Smooth muscle cell (in vitro differentiated cells): ENCODE data around the gene C1orf226. TPM values are rescaled to one million over a fixed set of nuclear protein-coding genes. Genes with fewer than 3 reads are reported as not detected.

Source experiments
- DNase-seq: peaks from one replicate; lab custom pipeline; 2025; ENCODE audit not compliant: unreplicated experiment; lab: John Stamatoyannopoulos, UW
- H2AFZ ChIP-seq: fragments of 200-600 bp; sonication (generic); 2 replicates; pipeline ENCODE4 v1.6.0; 2016; ENCODE audit warnings: antibody characterized with exemption, low read depth, mild to moderate bottlenecking
- H3F3A ChIP-seq: fragments of 200-600 bp; sonication (generic); 2 replicates; pipeline ENCODE4 v1.6.0; 2017; ENCODE audit warnings: antibody characterized with exemption, low read depth
- H3K27ac ChIP-seq: fragments of 200-600 bp; sonication (generic); 2 replicates; pipeline ENCODE4 v1.5.1; 2016; ENCODE audit warnings: low read depth, mild to moderate bottlenecking
- H3K27me3 ChIP-seq: fragments of 200-600 bp; sonication (generic); 2 replicates; pipeline ENCODE4 v1.6.1; 2016; ENCODE audit warnings: low read depth, mild to moderate bottlenecking
- H3K36me3 ChIP-seq: fragments of 200-600 bp; sonication (generic); 2 replicates; pipeline ENCODE4 v1.5.1; 2016; ENCODE audit warnings: low read depth
- H3K4me1 ChIP-seq: fragments of 200-600 bp; sonication (generic); 2 replicates; pipeline ENCODE4 v1.5.1; 2016; ENCODE audit warnings: low read depth
- H3K4me2 ChIP-seq: fragments of 200-600 bp; sonication (generic); 2 replicates; pipeline ENCODE4 v1.6.0; 2016; ENCODE audit warnings: mild to moderate bottlenecking
- H3K4me3 ChIP-seq: fragments of 200-600 bp; sonication (generic); 2 replicates; pipeline ENCODE4 v1.5.1; 2016; ENCODE audit warnings: mild to moderate bottlenecking
- H3K79me2 ChIP-seq: fragments of 200-600 bp; sonication (generic); 2 replicates; pipeline ENCODE4 v1.6.0; 2016; ENCODE audit warnings: low read depth, mild to moderate bottlenecking
- H3K9ac ChIP-seq: fragments of 200-600 bp; sonication (generic); 2 replicates; pipeline ENCODE4 v1.6.0; 2016; ENCODE audit warnings: low read depth
- H3K9me3 ChIP-seq: fragments of 200-600 bp; sonication (generic); replicated peaks from 2 replicates; pipeline ENCODE4 v1.5.1; 2016; ENCODE audit warnings: low read depth
- H4K20me1 ChIP-seq: fragments of 200-600 bp; sonication (generic); 2 replicates; pipeline ENCODE4 v1.6.0; 2016; ENCODE audit warnings: low read depth
- WGBS: methylation state at CpG from one replicate; pipeline ENCODE4 v1.1.7; 2016; ENCODE audit warnings: low lambda C conversion rate; 5-methylcytosine and 5-hydroxymethylcytosine counted together
- polyA plus RNA-seq: library from polyadenylated mRNA; unstranded; fragments of >200 nt; fragmentation: Nextera tagmentation; extraction: Ambion mirVana; gene quantifications from 2 replicates; pipeline ENCODE4 v1.2.1, GENCODE V29; 2016
- total RNA-seq: library from RNA; depleted of rRNA; stranded (reverse); fragments of >200 nt; gene quantifications from 2 replicates; pipeline ENCODE4 v1.2.3, GENCODE V29; 2014
- TF ChIP-seq, protein P1 (sequence below): fragments of 200-600 bp; sonication (generic); IDR thresholded peaks from 2 replicates; pipeline ENCODE4 v1.5.1; 2017; ENCODE audit warnings: borderline replicate concordance, mild to moderate bottlenecking, antibody characterized with exemption; ENCODE audit not compliant: insufficient read depth, poor library complexity, severe bottlenecking

The C1orf226 gene
- total and polyA plus RNA-seq, 2 experiments from 2014 or later, result 0.39 to 1.2 TPM

- H3K27me3 ChIP-seq, result peaks cover 5% of the 10 kb centered on the region
- H3K9ac ChIP-seq, result no peak overlapping the region
- 88% methylated on average over 15 of the region's 15 CpGs for WGBS
- H4K20me1 ChIP-seq, result no peaks in the 10 kb centered on the region
- no peak overlapping the region for H3K27ac ChIP-seq
- TF ChIP-seq, protein P1, sequence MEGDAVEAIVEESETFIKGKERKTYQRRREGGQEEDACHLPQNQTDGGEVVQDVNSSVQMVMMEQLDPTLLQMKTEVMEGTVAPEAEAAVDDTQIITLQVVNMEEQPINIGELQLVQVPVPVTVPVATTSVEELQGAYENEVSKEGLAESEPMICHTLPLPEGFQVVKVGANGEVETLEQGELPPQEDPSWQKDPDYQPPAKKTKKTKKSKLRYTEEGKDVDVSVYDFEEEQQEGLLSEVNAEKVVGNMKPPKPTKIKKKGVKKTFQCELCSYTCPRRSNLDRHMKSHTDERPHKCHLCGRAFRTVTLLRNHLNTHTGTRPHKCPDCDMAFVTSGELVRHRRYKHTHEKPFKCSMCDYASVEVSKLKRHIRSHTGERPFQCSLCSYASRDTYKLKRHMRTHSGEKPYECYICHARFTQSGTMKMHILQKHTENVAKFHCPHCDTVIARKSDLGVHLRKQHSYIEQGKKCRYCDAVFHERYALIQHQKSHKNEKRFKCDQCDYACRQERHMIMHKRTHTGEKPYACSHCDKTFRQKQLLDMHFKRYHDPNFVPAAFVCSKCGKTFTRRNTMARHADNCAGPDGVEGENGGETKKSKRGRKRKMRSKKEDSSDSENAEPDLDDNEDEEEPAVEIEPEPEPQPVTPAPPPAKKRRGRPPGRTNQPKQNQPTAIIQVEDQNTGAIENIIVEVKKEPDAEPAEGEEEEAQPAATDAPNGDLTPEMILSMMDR, result no peak
- no peak overlapping the region for H2AFZ ChIP-seq
- H3F3A ChIP-seq, result no peaks in the 10 kb centered on the region
- H3K36me3 ChIP-seq, result no peaks in the 10 kb centered on the region
- no peak overlapping the region for H3K4me2 ChIP-seq
- peaks cover 41% of the 10 kb centered on the region for H3K4me1 ChIP-seq
- no peak overlapping the region for H3K4me3 ChIP-seq
- no peak for DNase-seq
- no peaks in the 10 kb centered on the region for H3K9me3 ChIP-seq
- H3K79me2 ChIP-seq, result no peaks in the 10 kb centered on the region
These were observed 9.1 kb downstream of the C1orf226 start for GRCh38 chr1:162390396-162391185.

DNA sequence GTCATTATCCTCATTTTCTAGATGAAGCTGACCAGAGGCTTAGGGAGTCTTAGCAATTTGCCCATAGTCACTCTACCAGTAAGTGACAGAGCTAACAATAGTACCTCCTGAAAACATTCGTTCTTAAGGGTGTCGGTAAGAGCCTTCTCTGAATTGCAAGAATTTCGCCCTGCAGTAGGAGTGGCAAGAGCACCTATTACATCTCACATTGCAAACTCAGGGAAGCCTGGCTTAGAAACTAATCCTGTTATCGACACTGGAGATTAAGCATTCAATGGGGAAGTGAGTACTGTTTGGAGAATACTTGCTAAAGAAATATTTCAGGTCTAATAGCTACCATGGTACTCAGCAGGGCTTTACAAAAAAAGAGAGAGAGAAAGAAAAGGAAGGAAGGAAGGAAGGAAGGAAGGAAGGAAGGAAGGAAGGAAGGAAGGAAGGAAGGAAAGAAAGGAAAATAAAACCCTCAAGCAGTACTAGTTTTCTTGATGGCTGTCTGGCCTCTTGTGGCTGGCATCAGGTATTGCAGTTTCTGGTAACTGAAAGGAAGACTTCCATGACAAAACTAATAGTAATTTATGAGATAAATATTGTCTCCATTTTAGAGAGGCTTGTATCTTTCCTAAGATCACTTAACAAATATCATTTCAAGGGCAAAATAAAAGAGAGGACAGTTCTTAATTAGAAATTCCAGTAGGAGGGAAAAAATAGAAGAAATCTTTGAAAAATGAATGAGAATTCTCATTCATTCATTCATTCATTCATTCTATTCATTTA lies 10.4 kb downstream of the C1orf226 start:
- H3K79me2 ChIP-seq, result no peaks in the 10 kb centered on the region
- no peak overlapping the region for H2AFZ ChIP-seq
- H3K4me1 ChIP-seq, result peaks cover 41% of the 10 kb centered on the region
- no peaks in the 10 kb centered on the region for H4K20me1 ChIP-seq
- H3K4me2 ChIP-seq, result peak overlapping the region; percentile 53
- no peaks in the 10 kb centered on the region for H3F3A ChIP-seq
- WGBS, result 9% methylated on average over 4 of the region's 4 CpGs
- no peak overlapping the region for H3K4me3 ChIP-seq
- TF ChIP-seq, protein P1, result peak; percentile 74
- H3K9ac ChIP-seq, result no peak overlapping the region
- H3K27me3 ChIP-seq, result peaks cover 19% of the 10 kb centered on the region
- DNase-seq, result no peak
- H3K9me3 ChIP-seq, result no peaks in the 10 kb centered on the region
- H3K27ac ChIP-seq, result no peak overlapping the region
- no peaks in the 10 kb centered on the region for H3K36me3 ChIP-seq

DNA sequence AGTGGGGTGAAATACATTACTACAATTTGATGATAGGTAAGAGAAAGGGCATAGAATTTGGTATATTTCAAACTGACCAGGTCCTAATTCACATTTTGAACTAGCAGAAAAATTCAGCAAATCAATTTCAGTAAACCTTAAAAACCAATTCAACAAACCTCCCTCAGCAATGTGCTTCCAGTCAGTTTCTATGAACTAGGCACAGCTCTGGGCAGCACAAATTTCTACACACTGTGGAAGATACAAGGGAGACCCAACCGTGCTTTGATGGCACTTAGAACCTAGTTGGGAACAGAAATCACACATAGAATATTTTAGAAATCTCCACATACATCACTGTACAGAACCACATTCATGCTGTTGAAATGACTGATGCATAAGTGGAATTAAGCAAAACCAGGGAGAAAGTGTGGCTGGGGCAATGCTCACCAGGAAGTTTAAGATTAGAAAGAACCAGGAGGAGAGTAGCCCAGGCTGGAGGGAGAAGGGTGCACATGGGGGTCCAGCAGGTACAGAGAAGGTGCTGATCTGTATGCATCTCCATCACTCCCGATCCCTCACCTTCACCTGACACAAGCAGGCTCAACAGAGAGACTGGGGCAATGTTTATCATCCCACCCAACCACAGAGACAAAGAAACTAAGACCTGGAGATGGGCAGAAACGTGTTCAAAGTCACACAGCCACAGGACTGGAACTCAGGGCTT lies 14.8 kb downstream of the C1orf226 start:
- TF ChIP-seq, protein P1, result no peak
- Histone ChIP-seq H3K27ac (no peak overlapping the region), H3K4me3 (no peak overlapping the region), H3K4me1 (peaks cover 13% of the 10 kb centered on the region), H3K4me2 (no peak overlapping the region), H3K36me3 (no peaks in the 10 kb centered on the region), H3K9me3 (no peaks in the 10 kb centered on the region), H4K20me1 (no peaks in the 10 kb centered on the region), H3K79me2 (no peaks in the 10 kb centered on the region), H2AFZ (no peak overlapping the region), H3F3A (no peaks in the 10 kb centered on the region), H3K27me3 (peaks cover 25% of the 10 kb centered on the region), H3K9ac (no peak overlapping the region)
- WGBS, result 88% methylated on average over 3 of the region's 3 CpGs
- DNase-seq, result no peak
